ENCODE measurements around the gene SLC2A5.

- TF ChIP-seq POLR2A (IDR thresholded peaks at IDR 0.05) (no peak), CTCF (IDR thresholded peaks at IDR 0.05) (no peak), EP300 (IDR thresholded peaks at IDR 0.05) (no peak)
Measured at GRCh38 chr1:9097947-9098705, 28.7 kb upstream of the SLC2A5 start.

Data from sigmoid colon (tissue), 4 donors.